HG02678 (cell line): ENCODE measurements around the gene KRT13.
"Not testable (repeated sequence)": the region's sequence is repeated elsewhere in the genome, so short reads cannot be mapped to it uniquely, and the experiment has no call there.

Source experiments
- ATAC-seq: cut with Tn5 transposase; IDR thresholded peaks from one replicate; pipeline ENCODE4 v1.9.1; 2021; ENCODE audit warnings: mild to moderate bottlenecking, moderate library complexity; ENCODE audit not compliant: unreplicated experiment

KRT13 gene

GRCh38 chr17:41505007-41505808, at the start of gene KRT13:
Gene KRT13, minus strand, starts transcription at chr17:41505612. Its CDS starts 62 bp downstream, at chr17:41505550.
- no peak for ATAC-seq

GRCh38 chr17:41553987-41554680, 48.7 kb upstream of the KRT13 start:
- no peak for ATAC-seq

- no peak for ATAC-seq
These were observed 47.8 kb upstream of the KRT13 start for GRCh38 chr17:41553176-41553575.

- no peak for ATAC-seq
These were observed 47.0 kb upstream of the KRT13 start for GRCh38 chr17:41552455-41552854.

GRCh38 chr17:41551365-41551764, 46.0 kb upstream of the KRT13 start:
- ATAC-seq: no peak

- no peak for ATAC-seq
These were observed 44.2 kb upstream of the KRT13 start for GRCh38 chr17:41549596-41550039.

- ATAC-seq: no peak
These were observed 43.6 kb upstream of the KRT13 start for GRCh38 chr17:41548844-41549595.

- ATAC-seq: no peak
These were observed 42.8 kb upstream of the KRT13 start for GRCh38 chr17:41547921-41548843.

GRCh38 chr17:41547378-41547841, 42.0 kb upstream of the KRT13 start:
- ATAC-seq: no peak

GRCh38 chr17:41546819-41547218, 41.4 kb upstream of the KRT13 start:
- ATAC-seq: no peak

GRCh38 chr17:41545829-41546410, 40.5 kb upstream of the KRT13 start:
- ATAC-seq: no peak

- no peak for ATAC-seq
These were observed 39.5 kb upstream of the KRT13 start for GRCh38 chr17:41544935-41545334.

- ATAC-seq: no peak
These were observed 39.1 kb upstream of the KRT13 start for GRCh38 chr17:41544491-41544892.

- not testable (repeated sequence) for ATAC-seq
These were observed 37.4 kb upstream of the KRT13 start for GRCh38 chr17:41542786-41543185.

GRCh38 chr17:41542357-41542756, 36.9 kb upstream of the KRT13 start:
- no peak for ATAC-seq

- ATAC-seq: no peak
These were observed 35.7 kb upstream of the KRT13 start for GRCh38 chr17:41540921-41541625.

- no peak for ATAC-seq
These were observed 34.7 kb upstream of the KRT13 start for GRCh38 chr17:41539979-41540701.

- ATAC-seq: no peak
These were observed 33.7 kb upstream of the KRT13 start for GRCh38 chr17:41539071-41539492.

- no peak for ATAC-seq
These were observed 33.2 kb upstream of the KRT13 start for GRCh38 chr17:41538565-41538991.
